Fibroblast of skin of back (primary cell): ENCODE data around the gene FOXP1.

Experiments
- DNase-seq: peaks from one replicate; pipeline ENCODE4 v3.0.0-alpha.2; 2013

FOXP1 gene

DNA sequence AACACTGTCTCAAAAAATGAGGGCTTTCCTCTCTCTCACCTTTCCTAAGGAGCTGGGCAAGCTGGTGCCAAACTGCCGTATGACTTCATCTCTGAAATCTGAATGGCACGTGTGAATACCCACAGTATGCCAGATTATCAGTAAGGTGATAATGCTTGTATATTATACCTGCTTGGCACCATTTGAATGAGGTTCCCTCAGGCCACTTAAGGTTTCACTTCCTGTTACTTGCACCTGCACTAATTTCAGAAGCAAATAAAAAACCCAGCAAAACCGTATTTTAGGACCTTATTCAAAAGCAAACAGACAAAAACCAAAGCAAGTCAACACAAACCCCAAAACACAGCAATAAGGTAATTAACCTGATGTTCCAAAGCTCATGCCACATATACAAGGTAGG lies 19.7 kb downstream of the FOXP1 start:
- no peak for DNase-seq

DNA sequence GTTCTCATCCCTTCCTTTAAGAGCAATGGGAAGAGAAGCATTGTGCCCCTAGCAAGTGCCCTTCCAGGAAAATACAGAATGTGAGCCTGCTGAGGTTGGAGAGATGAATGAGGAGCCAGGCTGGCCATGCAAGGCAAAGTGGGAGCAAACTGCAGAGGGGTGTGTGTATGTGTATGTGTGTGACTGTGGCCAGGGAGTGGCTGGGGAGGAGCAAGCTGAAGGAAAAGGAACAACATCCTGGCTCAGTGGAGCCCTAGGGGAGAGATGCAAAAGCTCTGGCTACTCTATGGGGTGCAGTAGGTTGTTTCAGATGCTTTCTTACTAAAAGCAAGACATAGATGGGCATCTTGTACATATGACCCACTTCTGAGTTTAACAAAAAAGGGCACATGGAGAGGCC lies 20.6 kb downstream of the FOXP1 start:
- DNase-seq, result no peak

DNA sequence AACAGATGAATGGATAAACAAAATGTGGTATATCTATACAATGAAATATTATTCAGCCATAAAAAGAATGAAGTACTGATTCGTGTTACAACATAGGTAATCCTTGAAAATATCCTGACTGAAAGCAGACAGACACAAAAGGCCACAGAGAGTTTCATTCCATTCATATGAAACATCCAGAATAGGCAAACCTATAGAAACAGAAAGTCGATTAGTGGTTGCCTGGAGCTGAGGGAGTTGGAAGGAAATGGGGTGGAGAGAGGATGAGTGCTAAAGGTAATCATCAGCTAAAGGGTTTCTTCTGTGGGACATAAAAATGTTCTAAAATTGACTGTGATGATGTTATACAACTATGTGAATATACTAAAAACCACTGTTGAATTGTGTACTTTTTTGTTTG lies 22.9 kb downstream of the FOXP1 start:
- peak; percentile 53 for DNase-seq

DNA sequence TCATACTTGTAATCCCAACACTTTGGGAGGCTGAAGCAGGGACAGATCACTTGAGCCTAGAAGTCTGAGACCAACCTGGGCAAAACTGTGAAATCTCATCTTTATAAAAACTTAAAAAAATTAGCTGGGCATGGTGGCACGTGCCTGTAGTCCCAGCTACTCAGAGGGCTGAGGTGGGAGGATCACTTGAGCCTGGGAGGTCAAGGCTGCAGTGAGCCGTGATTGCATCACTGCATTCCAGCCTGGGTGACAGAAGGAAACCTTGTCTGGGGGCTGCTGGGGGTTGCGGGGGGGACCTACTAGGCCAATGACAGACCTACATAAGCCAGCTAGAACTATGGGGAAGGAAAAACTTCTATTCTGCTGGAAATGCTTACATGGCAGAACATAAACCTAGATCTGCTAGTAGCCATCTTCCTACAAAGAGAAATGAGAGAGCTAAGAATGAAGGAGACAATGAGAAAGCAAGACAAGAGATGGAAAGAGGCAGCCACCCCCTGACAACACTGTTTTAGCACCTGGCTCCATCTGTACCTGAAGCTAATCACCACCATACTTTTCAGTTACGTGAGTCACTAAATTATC lies 23.9 kb downstream of the FOXP1 start:
- peak; percentile 47 for DNase-seq

DNA sequence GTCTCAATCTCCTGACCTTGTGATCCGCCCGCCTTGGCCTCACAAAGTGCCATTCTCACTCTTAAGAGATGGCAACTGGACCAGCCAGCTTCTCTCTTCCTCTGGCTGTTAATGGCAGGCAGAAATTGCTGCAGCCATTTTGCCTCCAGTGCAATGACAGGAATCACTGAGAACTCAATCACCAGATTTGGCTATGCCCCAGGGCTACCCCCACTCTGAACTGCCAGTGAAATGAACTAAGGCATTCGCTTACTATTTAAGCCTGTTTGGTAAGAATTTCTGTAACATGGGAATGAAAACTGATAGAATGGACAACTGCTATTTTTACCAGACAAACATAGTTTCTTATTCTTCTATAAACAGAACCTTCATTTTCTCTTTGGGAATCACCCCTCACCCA lies 24.5 kb downstream of the FOXP1 start:
- DNase-seq, result peak; percentile 46

DNA sequence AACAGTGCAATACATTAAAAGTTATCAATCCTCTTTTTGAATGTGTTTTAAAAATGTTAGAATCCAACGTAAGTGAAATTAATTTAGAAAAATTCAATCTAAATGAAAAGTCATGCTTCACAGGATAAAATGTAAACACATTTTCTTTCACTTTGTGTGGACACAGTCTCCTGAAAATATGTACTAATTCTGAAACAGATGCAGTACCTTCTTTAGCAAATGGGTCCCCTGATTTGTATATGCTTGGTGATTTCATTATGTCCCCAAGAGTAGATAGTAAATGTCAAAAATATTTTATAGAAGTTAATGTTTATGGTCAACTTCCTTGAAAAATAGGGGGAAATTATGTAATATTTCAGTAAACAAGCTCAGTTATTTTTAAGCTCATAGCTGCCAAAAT lies 28.9 kb downstream of the FOXP1 start:
- no peak for DNase-seq

DNA sequence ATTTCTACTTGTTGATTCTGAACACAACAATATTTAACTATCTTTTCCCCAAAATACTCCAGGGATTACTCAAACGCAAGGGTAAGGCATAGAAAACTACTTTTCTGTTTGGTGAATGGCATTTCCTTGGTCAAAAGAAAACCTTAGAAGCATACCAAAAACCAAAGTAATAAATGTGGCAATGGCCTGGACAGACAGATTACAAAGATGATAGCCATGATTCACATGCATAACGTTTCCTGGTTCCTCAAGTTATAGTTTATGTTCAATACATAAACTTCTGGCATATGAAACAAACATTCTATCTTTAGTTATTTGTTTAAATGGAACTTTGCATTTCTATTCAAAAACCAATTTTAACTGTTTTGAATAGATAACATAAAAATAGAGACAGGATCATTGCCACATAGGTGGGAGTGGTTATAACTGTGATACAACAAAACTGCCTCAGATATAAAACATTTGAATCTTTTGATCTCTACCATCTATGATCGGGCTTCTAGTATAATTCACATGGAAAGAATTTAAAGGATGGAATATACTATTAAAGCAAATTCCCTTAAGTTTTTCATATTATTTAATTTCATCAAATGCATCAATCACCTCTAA lies 32.1 kb downstream of the FOXP1 start:
- peak; percentile 89 for DNase-seq

DNA sequence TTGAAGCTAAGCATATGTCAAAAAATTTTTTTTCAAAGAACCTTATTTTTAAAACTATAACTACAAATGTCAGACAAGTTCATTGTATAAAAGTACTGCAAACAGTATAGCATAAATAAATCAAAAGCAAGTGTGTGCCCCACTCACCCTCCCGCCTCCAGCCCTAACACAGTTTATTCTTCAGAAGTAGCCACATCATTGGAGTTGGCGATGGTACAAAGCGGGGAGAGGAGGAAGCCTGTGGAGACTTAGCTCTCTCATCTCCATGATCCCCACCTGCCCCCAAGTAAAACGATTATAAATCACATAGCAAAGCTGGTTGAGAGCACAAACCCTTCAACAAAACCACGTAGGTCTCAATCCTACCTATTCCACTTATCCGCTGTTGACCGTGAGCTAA lies 33.6 kb downstream of the FOXP1 start:
- no peak for DNase-seq

DNA sequence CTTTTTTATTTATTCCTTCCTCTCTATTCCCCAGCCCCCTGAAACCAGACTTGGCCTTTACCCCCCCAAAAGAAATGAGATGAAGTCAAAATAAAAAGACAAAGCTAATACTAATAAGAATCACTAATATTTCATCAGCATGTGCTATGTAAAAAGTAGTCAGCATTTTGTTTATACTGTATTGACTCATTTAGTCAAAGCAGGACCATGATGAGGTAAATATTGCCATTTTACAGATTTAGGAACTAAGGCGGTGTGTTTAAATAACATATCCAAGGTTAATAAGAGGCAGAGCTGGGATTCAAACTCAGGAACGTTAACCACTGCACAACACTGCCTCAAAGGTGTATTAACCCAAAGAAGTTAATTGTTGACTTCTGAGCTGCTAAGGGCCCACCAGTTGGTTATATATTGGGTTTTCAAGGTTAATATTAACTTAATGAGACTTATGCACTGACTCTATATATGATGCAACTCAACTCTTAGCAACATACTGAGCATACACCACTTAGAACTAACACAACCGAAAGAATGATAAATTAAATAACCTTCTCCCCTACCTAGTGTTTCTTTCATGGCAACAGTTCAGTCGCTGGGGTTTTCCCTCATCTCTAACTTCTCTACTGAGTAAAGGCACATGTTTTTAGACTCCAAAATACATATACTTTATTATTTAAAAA lies 34.7 kb downstream of the FOXP1 start:
- DNase-seq, result no peak

DNA sequence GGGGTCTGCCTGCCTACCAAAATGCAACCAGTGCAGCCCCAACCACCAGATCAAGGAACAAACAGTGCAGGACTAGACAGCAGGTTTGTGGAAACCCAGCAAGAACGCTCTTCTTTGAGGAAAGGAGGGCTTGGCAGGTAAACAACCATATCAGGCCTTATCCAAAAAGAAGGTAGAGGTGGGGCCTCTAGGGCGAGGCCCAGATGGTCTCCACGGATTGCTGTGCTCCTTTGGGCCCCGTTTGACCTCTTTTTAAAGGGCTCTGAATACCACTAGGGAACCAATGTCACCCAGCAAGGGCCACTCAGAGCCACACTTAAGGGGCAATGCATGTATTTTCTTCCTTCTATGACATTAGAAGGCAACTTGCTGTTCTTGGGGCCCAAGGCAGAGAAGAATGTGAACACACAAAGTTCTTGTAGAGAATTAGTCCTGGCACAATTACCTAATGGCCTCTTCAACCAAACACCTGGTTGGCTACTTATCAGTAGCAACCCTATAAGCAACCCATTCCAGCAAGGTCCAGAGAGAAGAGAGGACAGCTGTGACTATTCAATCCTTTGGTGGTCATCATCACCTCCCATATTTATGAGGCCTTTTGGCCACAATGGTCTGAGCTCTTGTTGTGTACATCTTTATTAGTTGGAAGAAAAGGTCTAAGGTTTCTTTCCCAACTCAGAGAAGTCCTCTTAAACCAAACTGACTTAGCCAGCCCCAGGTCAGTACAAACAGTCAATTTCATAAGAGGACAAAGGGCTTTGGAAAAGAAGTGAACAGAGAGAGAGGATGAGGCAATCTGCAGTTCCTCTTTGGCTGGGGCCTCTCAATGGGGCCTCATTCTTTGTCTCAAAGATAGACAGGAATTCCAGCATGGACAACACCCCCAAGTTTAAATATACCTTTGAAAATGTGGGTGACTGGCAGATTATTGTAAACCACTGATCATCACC lies 36.0 kb downstream of the FOXP1 start:
- DNase-seq, result no peak

DNA sequence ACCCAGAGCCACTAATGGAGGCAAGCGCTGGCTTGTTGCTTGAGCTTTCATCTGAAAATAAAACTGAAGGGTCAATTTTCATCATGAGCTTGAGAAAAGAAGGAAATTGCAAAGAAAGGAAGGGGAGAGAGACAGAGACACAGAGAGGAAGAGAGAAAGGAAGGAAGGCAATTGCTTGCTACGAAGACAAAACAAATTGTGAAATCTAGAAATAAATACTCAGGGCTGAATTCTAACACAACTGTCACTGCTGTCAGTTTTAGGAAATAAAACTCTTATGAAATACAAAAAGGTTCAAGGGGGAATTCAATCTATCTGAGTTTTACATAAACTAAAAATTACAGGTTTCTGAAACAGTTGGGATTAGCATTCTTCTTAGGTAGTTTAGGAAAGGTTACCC lies 36.7 kb downstream of the FOXP1 start:
- DNase-seq, result no peak

DNA sequence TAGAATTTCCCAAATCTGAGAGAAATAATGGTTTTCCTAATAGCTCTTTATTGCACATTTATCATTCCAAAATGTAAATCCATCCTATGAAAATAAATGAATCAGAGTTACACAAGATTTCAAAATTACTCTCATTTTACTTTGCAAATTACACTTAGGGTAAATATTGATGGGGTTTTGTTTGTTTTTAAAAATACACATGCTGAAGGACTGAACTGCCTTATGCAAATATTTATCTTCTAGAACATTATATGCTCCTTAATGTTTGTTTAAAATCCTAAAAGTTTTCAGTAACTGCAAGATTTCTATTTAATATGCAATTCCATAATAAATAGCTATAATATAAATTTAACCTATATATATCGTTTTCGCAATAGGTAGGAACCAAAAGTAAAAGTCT lies 38.2 kb downstream of the FOXP1 start:
- no peak for DNase-seq

DNA sequence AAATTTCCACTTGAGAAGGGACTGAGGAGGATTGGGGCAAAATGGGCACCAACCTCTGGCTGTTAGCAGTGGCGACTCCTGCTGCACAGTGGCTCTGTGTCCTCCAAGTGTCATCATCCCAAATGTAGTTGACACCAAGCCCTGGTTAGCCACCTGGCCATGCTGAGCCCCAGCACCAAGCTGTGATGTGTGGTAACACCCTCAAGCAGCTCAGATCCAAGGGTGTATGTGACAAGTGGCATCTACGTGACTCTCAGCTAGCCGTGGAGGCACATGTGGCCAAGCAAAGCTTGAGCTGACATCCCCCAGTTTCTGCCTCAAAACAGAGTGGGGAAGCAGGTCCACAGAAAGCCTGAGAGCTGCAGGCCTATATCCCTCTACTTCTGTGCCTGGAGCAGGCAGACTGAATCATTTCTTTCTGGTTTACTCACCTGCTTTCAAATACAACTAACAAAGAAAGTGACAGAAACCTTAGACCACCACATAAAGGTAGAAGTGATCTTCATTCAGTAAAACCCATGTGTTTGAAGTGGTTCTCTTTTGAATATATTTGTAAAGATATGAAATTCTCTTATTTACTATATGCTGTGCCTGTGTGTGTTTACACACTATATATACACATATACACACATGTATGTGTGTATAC lies 40.0 kb downstream of the FOXP1 start:
- DNase-seq, result no peak

DNA sequence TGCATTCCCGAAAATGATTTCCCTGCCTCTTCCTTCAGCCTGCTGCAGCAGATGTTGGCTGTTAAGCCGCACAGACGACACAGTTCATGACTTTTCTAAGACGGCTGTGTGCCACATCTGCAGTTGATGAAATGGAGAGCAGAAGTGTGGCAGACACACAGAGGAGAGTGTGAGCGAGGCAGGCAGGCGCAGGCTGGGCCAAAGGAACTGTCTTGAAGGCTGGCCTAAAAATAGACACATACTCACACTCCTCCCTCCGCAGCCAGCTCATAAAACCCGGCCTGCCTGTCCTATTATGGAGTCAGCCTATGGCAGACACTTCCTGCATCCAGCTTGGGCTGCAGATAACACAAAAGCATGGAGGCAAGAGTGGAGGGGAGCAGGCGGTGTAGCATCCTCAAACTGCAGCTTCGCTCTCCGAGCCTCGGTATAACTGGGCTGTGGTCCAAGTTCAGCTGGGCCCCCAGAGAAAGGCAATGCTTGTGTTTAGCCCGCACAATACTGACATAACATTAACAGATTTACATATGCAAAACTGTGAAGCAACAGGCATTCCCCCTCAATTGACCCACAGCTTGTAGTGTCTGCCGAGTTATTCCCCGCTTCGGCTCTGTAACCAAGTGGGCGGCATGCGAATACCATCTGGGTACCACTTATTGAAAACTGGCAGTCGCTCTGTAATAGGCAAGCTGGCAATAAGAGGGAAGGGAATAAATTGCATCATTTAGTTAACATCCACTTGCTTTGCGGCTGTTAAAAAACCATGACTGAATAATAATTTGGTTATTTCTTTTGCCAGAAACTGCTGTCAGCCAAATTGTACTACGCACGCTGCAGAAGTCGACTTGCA lies 40.8 kb downstream of the FOXP1 start:
- DNase-seq, result peak; percentile 97

DNA sequence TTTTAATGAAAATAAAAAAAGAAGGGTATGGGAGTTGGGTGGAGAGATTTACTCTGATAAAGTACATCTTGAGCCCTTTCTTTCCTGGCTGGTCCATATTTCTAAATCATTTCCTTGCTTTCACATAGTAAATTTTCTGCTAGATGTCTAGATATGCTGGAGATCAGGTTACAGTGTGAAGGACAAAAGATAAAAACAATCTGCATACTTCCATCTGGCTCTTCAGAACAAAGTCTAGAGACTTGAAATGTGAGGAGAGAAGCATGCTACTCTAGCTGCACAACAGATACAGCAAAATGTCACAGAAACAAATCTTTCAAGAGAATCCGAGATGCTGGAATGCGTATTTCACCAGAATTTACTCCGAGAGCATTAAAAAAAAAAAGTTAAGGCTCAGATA lies 42.2 kb downstream of the FOXP1 start:
- DNase-seq, result no peak

DNA sequence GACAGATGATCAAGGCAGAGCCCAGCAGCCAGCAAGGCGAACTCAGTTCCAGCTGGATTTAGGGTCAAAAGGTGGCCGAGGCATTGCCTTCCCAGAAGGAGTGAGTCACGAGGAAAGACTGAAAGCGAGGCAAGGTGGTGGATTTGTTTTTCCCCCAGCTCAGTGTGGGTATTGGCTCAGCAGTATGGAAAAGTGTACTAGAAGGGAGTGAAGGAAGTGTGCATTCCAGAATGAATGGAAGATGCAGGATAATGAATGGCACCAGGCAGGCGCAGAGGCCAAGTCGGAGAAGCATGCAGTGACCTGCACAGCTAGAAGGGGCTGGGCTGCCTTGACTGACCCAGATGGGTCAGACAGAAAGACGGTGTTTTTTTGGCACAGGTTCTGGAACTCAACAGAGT lies 46.3 kb downstream of the FOXP1 start:
- DNase-seq, result peak; percentile 97

DNA sequence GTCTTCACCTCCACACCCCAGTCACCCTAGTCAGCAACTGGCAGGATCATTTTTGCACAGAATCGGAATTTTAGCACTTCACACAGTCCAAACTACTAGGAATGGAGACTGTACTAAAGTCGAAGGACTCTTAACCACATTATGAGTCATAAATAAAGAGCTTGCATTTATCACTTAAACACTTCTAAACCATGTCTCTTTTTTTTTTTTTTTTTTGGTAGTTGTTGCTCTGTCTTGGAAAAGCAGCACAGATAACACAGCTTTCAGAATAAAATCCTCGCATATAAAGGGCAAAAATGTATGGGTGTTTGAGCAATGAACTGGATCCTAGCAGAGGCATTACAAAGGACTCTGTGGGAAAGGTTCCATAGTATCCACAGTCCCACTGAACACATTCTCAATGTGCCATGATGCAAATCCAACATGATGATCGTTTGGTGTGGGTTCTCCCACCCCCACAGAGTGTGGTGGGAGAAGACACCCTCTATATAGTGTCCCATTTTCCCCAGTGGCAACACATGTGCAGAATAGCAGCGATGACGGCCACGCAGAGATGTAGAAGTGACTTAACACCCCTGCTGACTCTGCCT lies 47.1 kb downstream of the FOXP1 start:
- peak; percentile 88 for DNase-seq

DNA sequence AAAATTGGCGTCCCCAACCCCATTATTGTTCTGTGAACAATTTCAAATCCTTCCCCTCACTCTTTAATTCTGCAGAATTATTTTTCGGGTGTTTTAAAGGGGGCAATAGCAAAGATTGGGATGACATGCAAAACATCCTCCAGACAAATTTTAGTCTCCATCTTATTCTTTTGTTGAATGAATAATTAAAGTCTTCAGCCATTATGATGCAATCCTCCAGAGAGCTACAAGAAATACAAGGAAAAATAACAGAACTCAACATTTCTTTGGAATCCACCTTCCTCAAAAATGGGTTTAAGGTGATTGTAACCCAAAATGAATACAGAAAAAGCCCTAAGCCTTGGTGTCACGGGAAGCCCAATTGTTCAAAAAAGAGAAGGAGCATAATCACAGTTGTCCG lies 49.9 kb downstream of the FOXP1 start:
- no peak for DNase-seq

DNA sequence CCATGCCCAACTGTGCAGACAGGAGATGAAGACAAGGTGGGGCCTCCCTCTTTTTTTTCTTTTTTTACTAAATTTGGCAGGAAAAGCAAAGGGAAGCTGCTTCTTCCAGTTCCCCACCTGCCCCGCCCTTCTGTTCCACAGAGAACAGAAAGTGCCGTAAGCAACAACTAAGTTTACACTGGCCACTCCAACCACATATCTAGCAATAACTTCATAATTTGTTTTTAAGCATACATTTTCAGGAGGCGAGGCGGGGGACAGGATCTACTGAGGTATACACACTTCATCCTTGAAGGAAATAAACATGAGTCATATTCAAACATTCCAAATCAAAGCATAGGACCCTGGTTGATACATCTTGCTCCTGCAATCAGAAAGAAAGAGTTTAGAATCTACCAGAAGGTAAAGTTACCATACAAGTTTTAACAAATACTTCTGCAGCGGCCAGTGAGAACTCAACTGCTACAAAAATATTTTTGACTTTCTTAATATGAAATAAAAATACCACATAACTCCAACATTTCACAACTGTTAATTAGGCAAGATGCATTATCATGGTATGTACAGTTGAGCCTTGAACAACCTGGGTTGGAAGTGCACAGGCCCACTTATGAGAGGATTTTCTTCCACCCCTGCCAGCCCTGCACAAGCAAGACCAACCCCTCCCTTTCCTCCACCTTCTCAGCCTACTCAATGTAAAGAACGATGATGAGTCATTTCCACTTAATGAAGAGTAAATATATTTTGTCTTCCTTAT lies 50.7 kb downstream of the FOXP1 start:
- peak; percentile 59 for DNase-seq

DNA sequence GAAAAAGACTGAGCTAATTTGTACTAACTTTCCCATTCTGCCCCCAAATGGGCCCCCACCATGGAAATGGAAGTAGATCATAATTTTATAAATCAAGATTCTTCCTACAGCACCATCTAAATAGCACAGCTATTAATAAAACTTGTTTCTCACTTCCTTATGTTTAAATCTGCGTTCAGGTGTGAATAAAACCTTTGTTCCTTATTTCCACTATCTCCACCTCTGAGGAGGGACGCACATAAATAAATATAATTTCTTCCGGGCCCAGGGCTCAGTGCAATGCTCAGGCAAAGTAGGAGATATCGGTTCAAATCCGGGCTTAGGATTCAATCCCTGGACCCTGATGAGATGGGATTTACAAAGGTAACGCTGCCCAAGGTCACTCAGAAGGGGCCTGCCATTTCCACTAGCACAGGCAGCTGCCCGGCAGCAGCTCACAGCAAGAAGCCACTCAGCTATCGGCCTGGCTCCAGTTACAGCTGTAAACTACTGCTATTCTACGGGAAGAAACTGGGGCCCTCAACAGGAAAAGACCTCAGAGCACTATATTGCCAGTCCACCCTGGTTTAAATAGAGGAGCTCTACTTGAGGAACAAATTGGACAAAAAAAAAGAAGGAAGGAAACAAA lies 52.5 kb downstream of the FOXP1 start:
- no peak for DNase-seq
